CD4-positive, alpha-beta T cell treated with Interleukin-15 for 1 hour (primary cell): ENCODE measurements around the gene SGPP2.

Experiments used
- DNase-seq: peaks from one replicate; pipeline ENCODE4 v3.0.0-alpha.2; 2020

SGPP2 gene

GRCh38 chr2:222591661-222592060 lies 167.3 kb downstream of the SGPP2 start:
- DNase-seq = no peak

- DNase-seq = no peak
Observed at GRCh38 chr2:222592176-222592575, 167.8 kb downstream of the SGPP2 start.

GRCh38 chr2:222594679-222595078 lies 170.3 kb downstream of the SGPP2 start:
- DNase-seq = no peak

GRCh38 chr2:222595581-222595980 lies 171.2 kb downstream of the SGPP2 start:
- DNase-seq = no peak

GRCh38 chr2:222598611-222599010 lies 174.3 kb downstream of the SGPP2 start:
- no peak for DNase-seq

- DNase-seq = no peak
Observed at GRCh38 chr2:222603501-222603900, 179.2 kb downstream of the SGPP2 start.

GRCh38 chr2:222604749-222605515 lies 180.6 kb downstream of the SGPP2 start:
- DNase-seq = no peak

GRCh38 chr2:222606306-222606705 lies 182.0 kb downstream of the SGPP2 start:
- no peak for DNase-seq

GRCh38 chr2:222608081-222608480 lies 183.7 kb downstream of the SGPP2 start:
- DNase-seq = no peak

GRCh38 chr2:222609381-222609780 lies 185.0 kb downstream of the SGPP2 start:
- no peak for DNase-seq
